ENCODE data around the gene PFKP. TPM values are rescaled to one million over a fixed set of nuclear protein-coding genes. Genes with fewer than 3 reads are reported as not detected.

Gene PFKP
- total RNA-seq, 1 donor from 2014 or later = 42.8 TPM

GRCh38 chr10:3046210-3046779 lies 21.1 kb upstream of the PFKP start:
- Mint-ChIP-seq H3K27me3 (peaks cover 22% of the 10 kb centered on the region), H3K4me1 (peaks cover 2% of the 10 kb centered on the region), H3K36me3 (ENCODE audit: low read depth) (no peaks in the 10 kb centered on the region), H3K27ac (no peak overlapping the region), H3K4me3 (no peak overlapping the region), H3K9me3 (no peaks in the 10 kb centered on the region)
- ATAC-seq (ENCODE audit: low read depth) (no peak), DNase-seq (no peak)
- ChIA-PET POLR2A (no interaction called here), CTCF (interaction anchor here (1.3 to 4.7 kb wide), 3 partner anchors 8 to 122 kb away, joined by 3 to 48 read pairs (median 3); no protein-coding TSS in a partner anchor)
- intact Hi-C loops (cut with micrococcal nuclease) = no loop called here
- no peak for TF ChIP-seq CTCF (IDR thresholded peaks at IDR 0.05)

GRCh38 chr10:3046981-3047547 lies 20.3 kb upstream of the PFKP start:
- peaks cover 2% of the 10 kb centered on the region for H3K4me1 Mint-ChIP-seq
- intact Hi-C loops (cut with micrococcal nuclease) = no loop called here
- DNase-seq (no peak), ATAC-seq (ENCODE audit: low read depth) (no peak)
- H3K27ac Mint-ChIP-seq = no peak overlapping the region
- H3K4me3 Mint-ChIP-seq = no peak overlapping the region
- H3K9me3 Mint-ChIP-seq = no peaks in the 10 kb centered on the region
- POLR2A ChIA-PET = no interaction called here
- no peak for TF ChIP-seq CTCF (IDR thresholded peaks at IDR 0.05)
- CTCF ChIA-PET = no interaction called here
- H3K27me3 Mint-ChIP-seq = peaks cover 24% of the 10 kb centered on the region
- H3K36me3 Mint-ChIP-seq (ENCODE audit: low read depth) = no peaks in the 10 kb centered on the region

- Mint-ChIP-seq H3K9me3 (no peaks in the 10 kb centered on the region), H3K4me1 (peaks cover 2% of the 10 kb centered on the region), H3K27me3 (peaks cover 24% of the 10 kb centered on the region), H3K36me3 (ENCODE audit: low read depth) (no peaks in the 10 kb centered on the region), H3K4me3 (no peak overlapping the region), H3K27ac (no peak overlapping the region)
- no peak for TF ChIP-seq CTCF (IDR thresholded peaks at IDR 0.05)
- ChIA-PET POLR2A (no interaction called here), CTCF (no interaction called here)
- DNase-seq (no peak), ATAC-seq (ENCODE audit: low read depth) (no peak)
- intact Hi-C loops (cut with micrococcal nuclease) = no loop called here
Observed at GRCh38 chr10:3047596-3047995, 19.8 kb upstream of the PFKP start.

- intact Hi-C loops (cut with micrococcal nuclease) = no loop called here
- no peaks in the 10 kb centered on the region for H3K36me3 Mint-ChIP-seq (ENCODE audit: low read depth)
- H3K4me1 Mint-ChIP-seq = peaks cover 2% of the 10 kb centered on the region
- TF ChIP-seq CTCF (IDR thresholded peaks at IDR 0.05) = no peak
- H3K9me3 Mint-ChIP-seq = no peaks in the 10 kb centered on the region
- H3K4me3 Mint-ChIP-seq = no peak overlapping the region
- POLR2A ChIA-PET = no interaction called here
- CTCF ChIA-PET = no interaction called here
- ATAC-seq (ENCODE audit: low read depth) (no peak), DNase-seq (no peak)
- H3K27ac Mint-ChIP-seq = no peak overlapping the region
- peaks cover 24% of the 10 kb centered on the region for H3K27me3 Mint-ChIP-seq
Observed at GRCh38 chr10:3048119-3049019, 19.0 kb upstream of the PFKP start.

- ATAC-seq (ENCODE audit: low read depth) (no peak), DNase-seq (no peak)
- no peaks in the 10 kb centered on the region for H3K36me3 Mint-ChIP-seq (ENCODE audit: low read depth)
- ChIA-PET CTCF (no interaction called here), POLR2A (no interaction called here)
- H3K4me3 Mint-ChIP-seq = no peak overlapping the region
- H3K27ac Mint-ChIP-seq = no peak overlapping the region
- H3K27me3 Mint-ChIP-seq = peaks cover 23% of the 10 kb centered on the region
- no peak for TF ChIP-seq CTCF (IDR thresholded peaks at IDR 0.05)
- H3K9me3 Mint-ChIP-seq = peaks cover 1% of the 10 kb centered on the region
- intact Hi-C loops (cut with micrococcal nuclease) = no loop called here
- H3K4me1 Mint-ChIP-seq = no peaks in the 10 kb centered on the region
Observed at GRCh38 chr10:3051692-3052091, 15.7 kb upstream of the PFKP start.
